ENCODE data around the gene EFS.

DNA sequence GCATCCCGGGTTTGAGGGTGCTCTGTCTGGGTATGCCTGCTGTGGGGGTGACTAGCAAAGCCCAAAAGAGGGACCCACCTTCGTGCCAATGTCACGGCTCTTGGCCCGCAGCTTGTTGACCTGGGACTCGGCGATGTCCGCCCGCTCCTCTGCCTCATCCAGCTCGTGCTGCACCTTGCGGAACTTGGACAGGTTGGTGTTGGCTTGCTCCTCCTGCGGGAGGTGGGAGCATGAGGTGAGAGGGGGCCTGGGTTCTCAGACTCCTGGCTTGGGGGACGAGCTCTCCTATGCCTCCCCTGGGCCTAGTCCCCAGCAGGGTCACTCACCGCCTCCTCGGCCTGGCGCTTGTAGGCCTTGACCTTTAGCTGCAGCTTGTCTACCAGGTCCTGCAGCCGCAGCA lies 48.7 kb upstream of the EFS start:
- TF ChIP-seq GATA2 (IDR thresholded peaks at IDR 0.05; ENCODE audit: low read depth, low read length) (no peak), GATA3 (IDR thresholded peaks at IDR 0.05; ENCODE audit: low read depth, low read length) (no peak)

Data from SH-SY5Y (cell line).